GM06990 (cell line): Measurements from ENCODE around the gene EPHX1.

Source experiments
- DNase-seq: peaks from one replicate; pipeline ENCODE4 v3.0.0-alpha.2; 2011; ENCODE audit not compliant: insufficient read length; ENCODE audit errors: extremely low read depth
- H3K27me3 ChIP-seq: replicated peaks from 2 replicates; pipeline ENCODE4 v1.6.0; 2011; ENCODE audit warnings: low read length; ENCODE audit not compliant: control insufficient read depth, insufficient read depth
- H3K36me3 ChIP-seq: 2 replicates; pipeline ENCODE4 v1.5.1; 2011; ENCODE audit warnings: low read length; ENCODE audit not compliant: control insufficient read depth, insufficient read depth
- H3K4me3 ChIP-seq: replicated peaks from 2 replicates; pipeline ENCODE4 v1.5.1; 2011; ENCODE audit warnings: low read depth, mild to moderate bottlenecking, control low read depth, low read length
- CTCF ChIP-seq: IDR thresholded peaks from 2 replicates; pipeline ENCODE4 v1.5.1; 2011; ENCODE audit warnings: low read length, control low read depth, mild to moderate bottlenecking, inconsistent platforms; ENCODE audit not compliant: insufficient read depth, poor library complexity, severe bottlenecking

The EPHX1 gene

GRCh38 chr1:225861834-225862580, 52.1 kb downstream of the EPHX1 start:
- no peak overlapping the region for H3K4me3 ChIP-seq
- no peak for DNase-seq
- H3K27me3 ChIP-seq: no peaks in the 10 kb centered on the region
- no peak for TF ChIP-seq CTCF
- peaks cover 27% of the 10 kb centered on the region for H3K36me3 ChIP-seq

- H3K36me3 ChIP-seq: peaks cover 27% of the 10 kb centered on the region
- DNase-seq: no peak
- H3K4me3 ChIP-seq: no peak overlapping the region
- H3K27me3 ChIP-seq: no peaks in the 10 kb centered on the region
- TF ChIP-seq CTCF: no peak
Observed at GRCh38 chr1:225862581-225862950, 52.6 kb downstream of the EPHX1 start.

- DNase-seq: no peak
- Histone ChIP-seq H3K4me3 (no peak overlapping the region), H3K36me3 (peaks cover 31% of the 10 kb centered on the region), H3K27me3 (no peaks in the 10 kb centered on the region)
- no peak for TF ChIP-seq CTCF
Observed at GRCh38 chr1:225863167-225863566, 53.2 kb downstream of the EPHX1 start.

GRCh38 chr1:225865514-225865913, 55.6 kb downstream of the EPHX1 start:
- no peaks in the 10 kb centered on the region for H3K27me3 ChIP-seq
- peaks cover 28% of the 10 kb centered on the region for H3K36me3 ChIP-seq
- TF ChIP-seq CTCF: no peak
- DNase-seq: no peak
- H3K4me3 ChIP-seq: no peak overlapping the region

GRCh38 chr1:225866061-225866837, 56.3 kb downstream of the EPHX1 start:
- TF ChIP-seq CTCF: no peak

More at GRCh38 chr1:225866061-225866837, 56.3 kb downstream of the EPHX1 start:
- no peak for DNase-seq
- Histone ChIP-seq H3K27me3 (no peaks in the 10 kb centered on the region), H3K4me3 (no peak overlapping the region), H3K36me3 (peaks cover 24% of the 10 kb centered on the region)
